ENCODE measurements around the gene DDX28. TPM values are rescaled to one million over a fixed set of nuclear protein-coding genes. Genes with fewer than 3 reads are reported as not detected.

Gene DDX28
- total RNA-seq, 1 donor from 2014 or later, result 16.4 TPM

Other genes starting within 250 kb of the DDX28 start
- 5.7 and 7.0 TPM in 2 replicates for gene RANBP10, start 216.7 kb downstream of the DDX28 start, total RNA-seq
- gene TSNAXIP1, start 216.3 kb downstream of the DDX28 start, total RNA-seq, result 0.20 and 0.60 TPM in 2 replicates
- 34.2 and 56.6 TPM in 2 replicates for gene THAP11, start 180.9 kb downstream of the DDX28 start, total RNA-seq
- 230 and 252 TPM in 2 replicates for gene NUTF2, start 176.3 kb downstream of the DDX28 start, total RNA-seq
- 23.2 and 27.1 TPM in 2 replicates for gene CENPT, start 175.5 kb downstream of the DDX28 start, total RNA-seq
- 73.7 and 85.2 TPM in 2 replicates for gene EDC4, start 150.2 kb downstream of the DDX28 start, total RNA-seq
- not detected in 2 replicates for gene NRN1L, start 138.3 kb downstream of the DDX28 start, total RNA-seq
- 15.3 and 15.4 TPM in 2 replicates for gene PSKH1, start 130.0 kb downstream of the DDX28 start, total RNA-seq
- gene CTRL, start 91.4 kb downstream of the DDX28 start, total RNA-seq, result 0.26 and 0.35 TPM in 2 replicates
- 58.8 and 87.0 TPM in 2 replicates for gene PSMB10, start 86.4 kb downstream of the DDX28 start, total RNA-seq
- 2.1 and 3.8 TPM in 2 replicates for gene LCAT, start 79.1 kb downstream of the DDX28 start, total RNA-seq
- 57.2 and 73.1 TPM in 2 replicates for gene SLC12A4, start 54.6 kb downstream of the DDX28 start, total RNA-seq
- not detected in 2 replicates for gene DPEP3, start 42.7 kb downstream of the DDX28 start, total RNA-seq
- gene DPEP2, start 23.7 kb downstream of the DDX28 start, total RNA-seq, result 0.42 TPM in 1 of 2 replicates, not detected in the other
- gene DPEP2NB, start 7.3 kb downstream of the DDX28 start, total RNA-seq, result not detected in 2 replicates
- 20.4 and 21.7 TPM in 2 replicates for gene DUS2, start 52 bp upstream of the DDX28 start, total RNA-seq
- 11.0 and 13.8 TPM in 2 replicates for gene NFATC3, start 62.1 kb upstream of the DDX28 start, total RNA-seq
- gene ESRP2, start 212.9 kb upstream of the DDX28 start, total RNA-seq, result 0.13 and 0.25 TPM in 2 replicates
- gene PLA2G15, start 222.1 kb upstream of the DDX28 start, total RNA-seq, result 16.6 and 24.5 TPM in 2 replicates
- gene SLC7A6, start 241.3 kb upstream of the DDX28 start, total RNA-seq, result 17.9 and 21.7 TPM in 2 replicates